HCT116 (cell line): Measurements from ENCODE around the gene PHLPP2.

Source experiments
- CEBPB ChIP-seq: IDR thresholded peaks from 2 replicates; pipeline ENCODE4 v1.6.1; 2012; ENCODE audit warnings: low read depth
- CTCF ChIP-seq, 3 experiments: fragments of 200-600 bp in 1 of 3; sonication (generic) in 1 of 3; IDR thresholded peaks in 2 of 3; conservative IDR thresholded peaks in 1 of 3; 2 replicates each; pipeline ENCODE4 v1.5.1; 2012 to 2017; ENCODE audit warnings: low read depth in 2 of 3, low read length in 2 of 3, antibody characterized with exemption in 1 of 3, borderline replicate concordance in 1 of 3, control low read depth in 1 of 3, mild to moderate bottlenecking in 1 of 3, mixed read lengths in 1 of 3, mixed run types in 1 of 3, moderate library complexity in 1 of 3; ENCODE audit not compliant: insufficient read depth in 1 of 3
- MAX ChIP-seq: IDR thresholded peaks from 2 replicates; pipeline ENCODE4 v1.6.1; 2012
- POLR2A ChIP-seq: IDR thresholded peaks from 2 replicates; pipeline ENCODE4 v1.7.0; 2011; ENCODE audit warnings: borderline replicate concordance; ENCODE audit not compliant: insufficient read depth, insufficient read length; ENCODE audit errors: extremely low read depth
- POLR2AphosphoS5 ChIP-seq: IDR thresholded peaks from 2 replicates; pipeline ENCODE4 v1.6.1; 2011; ENCODE audit warnings: mild to moderate bottlenecking, low read depth, low read length, moderate library complexity
- RAD21 ChIP-seq: IDR thresholded peaks from 2 replicates; pipeline ENCODE4 v1.6.1; 2012; ENCODE audit warnings: low read depth, mild to moderate bottlenecking
- ZBTB33 ChIP-seq: IDR thresholded peaks from 2 replicates; pipeline ENCODE4 v1.6.1; 2011; ENCODE audit warnings: mild to moderate bottlenecking, low read length, moderate library complexity; ENCODE audit not compliant: insufficient replicate concordance; ENCODE audit errors: extremely low read depth
- ZFX ChIP-seq: fragments of 450-650 bp; IDR thresholded peaks from 2 replicates; pipeline ENCODE4 v1.6.1; 2017
- ZNF274 ChIP-seq: fragments of 200-500 bp; sonication (Bioruptor generic); IDR thresholded peaks from 2 replicates; pipeline ENCODE4 v1.6.1; 2014; ENCODE audit warnings: mild to moderate bottlenecking, low read depth, low read length, inconsistent platforms

- TF ChIP-seq CTCF (IDR thresholded peaks at IDR 0.05 in 2 of 3, conservative IDR thresholded peaks at IDR 0.05 in 1 of 3; ENCODE audit: borderline replicate concordance in 1 of 3, insufficient read depth in 1 of 3, low read depth in 2 of 3, low read length in 2 of 3) = no peak
- TF ChIP-seq ZFX = no peak
- no peak for TF ChIP-seq POLR2AphosphoS5
- TF ChIP-seq POLR2A = no peak
- no peak for TF ChIP-seq CEBPB
- TF ChIP-seq MAX = no peak
- TF ChIP-seq ZNF274 = no peak
- TF ChIP-seq ZBTB33 = no peak
- no peak for TF ChIP-seq RAD21
These were observed 48.3 kb downstream of the PHLPP2 start for GRCh38 chr16:71676236-71676635.
